ENCODE results near the gene MYBL2.
A peak's percentile ranks its signal among the peaks of the same experiment; 100 is the strongest.
"Not testable (repeated sequence)": the region's sequence is repeated elsewhere in the genome, so short reads cannot be mapped to it uniquely, and the experiment has no call there.

The MYBL2 gene

GRCh38 chr20:43746344-43747137 is 79.6 kb downstream of the MYBL2 start:
- FAIRE-seq (no peak), DNase-seq (ENCODE audit: insufficient read length, low spot score) (no peak)

DNA sequence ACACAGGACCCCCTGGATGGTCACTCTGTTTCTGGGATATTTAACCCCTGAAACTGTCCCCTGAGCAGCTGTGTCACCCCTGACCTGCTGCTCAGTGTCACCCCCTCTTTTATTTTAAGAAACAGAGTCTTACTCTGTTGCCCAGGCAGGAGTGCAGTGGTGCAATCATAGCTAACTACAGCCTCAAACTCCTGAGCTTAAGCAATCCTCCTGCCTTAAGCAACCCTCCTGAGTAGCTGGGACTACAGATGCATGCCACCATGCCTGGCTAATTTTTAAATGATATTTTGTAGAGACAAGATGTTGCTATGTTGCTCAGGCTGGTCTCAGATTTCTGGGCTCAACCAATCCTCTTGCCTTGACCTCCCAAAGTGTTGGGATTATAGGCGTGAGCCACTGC is 81.4 kb downstream of the MYBL2 start:
- DNase-seq (ENCODE audit: insufficient read length, low spot score) (no peak), FAIRE-seq (no peak)

DNA sequence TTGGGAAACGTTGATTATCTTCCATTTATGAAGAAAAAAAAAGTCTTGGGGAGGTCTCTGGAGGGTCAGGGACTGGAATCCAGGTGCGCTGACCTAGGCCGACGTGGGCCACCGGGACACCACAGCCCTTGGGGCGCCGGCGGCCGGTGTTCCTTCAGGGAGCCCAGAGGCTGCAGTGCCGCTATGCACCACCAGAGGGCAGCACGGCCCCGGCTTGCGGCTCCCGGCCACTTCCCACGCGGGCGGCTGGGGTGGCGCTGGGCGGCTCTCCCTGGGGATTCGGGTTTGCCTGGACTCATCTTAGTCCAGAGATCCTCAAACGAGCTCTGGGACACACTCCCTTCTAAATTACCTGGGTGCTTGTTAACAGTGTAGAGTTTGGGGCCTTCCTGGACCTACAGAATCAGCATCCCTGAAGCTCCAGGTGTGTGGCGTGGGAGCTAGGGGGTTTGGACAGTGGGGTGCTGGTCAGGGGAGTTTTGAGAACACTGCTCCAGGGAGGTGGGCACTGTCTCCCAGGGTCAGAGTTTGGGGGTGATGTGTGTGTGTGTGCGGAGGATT is 82.9 kb downstream of the MYBL2 start:
- DNase-seq (ENCODE audit: insufficient read length, low spot score) (peak; percentile 49), FAIRE-seq (no peak)

GRCh38 chr20:43750774-43751166 is 83.9 kb downstream of the MYBL2 start:
- DNase-seq (ENCODE audit: insufficient read length, low spot score) (no peak), FAIRE-seq (no peak)

DNA sequence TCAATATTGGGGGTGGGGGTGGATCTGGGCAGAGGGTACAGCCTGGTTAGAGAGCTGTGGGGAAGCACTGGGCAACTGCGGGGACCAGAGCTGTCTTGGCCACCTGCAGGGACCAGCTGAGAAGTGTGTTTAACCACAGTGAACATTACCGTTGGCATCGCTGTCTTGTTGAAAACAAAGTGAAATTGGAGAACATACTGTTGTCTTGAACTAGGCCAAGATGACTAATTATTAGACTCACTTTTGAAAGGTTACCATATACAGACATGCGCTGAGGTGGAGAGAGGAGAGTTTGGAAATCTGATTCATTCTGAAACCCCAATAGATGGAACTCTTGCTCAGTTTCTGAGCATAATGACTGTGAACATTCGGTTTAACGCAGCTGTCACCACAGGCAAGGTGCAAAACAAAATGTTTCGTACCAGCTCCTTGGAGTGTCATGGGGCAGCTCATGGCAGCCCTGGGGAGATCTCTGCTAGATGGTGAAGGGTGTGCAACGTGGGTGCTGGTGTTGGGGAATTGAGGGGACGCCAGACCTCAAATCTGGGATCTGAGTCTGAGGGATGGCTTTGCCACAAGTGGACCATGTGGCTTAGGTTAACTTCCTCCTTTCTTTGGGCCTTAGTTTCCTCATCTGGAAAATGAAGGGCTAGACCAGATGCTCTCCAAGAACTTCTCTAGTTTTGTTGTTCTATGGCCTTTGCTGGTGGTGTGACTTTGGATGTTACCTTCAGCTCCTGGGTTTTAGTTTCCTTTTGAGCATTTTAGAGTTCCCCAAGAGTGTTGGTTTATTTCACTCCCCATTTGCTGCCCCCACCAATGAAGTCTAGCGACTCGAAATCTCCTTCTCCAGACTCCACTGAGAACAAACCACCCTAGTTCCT is 84.5 kb downstream of the MYBL2 start:
- DNase-seq (ENCODE audit: insufficient read length, low spot score), result peak; percentile 62
- peak; percentile 95 for FAIRE-seq

DNA sequence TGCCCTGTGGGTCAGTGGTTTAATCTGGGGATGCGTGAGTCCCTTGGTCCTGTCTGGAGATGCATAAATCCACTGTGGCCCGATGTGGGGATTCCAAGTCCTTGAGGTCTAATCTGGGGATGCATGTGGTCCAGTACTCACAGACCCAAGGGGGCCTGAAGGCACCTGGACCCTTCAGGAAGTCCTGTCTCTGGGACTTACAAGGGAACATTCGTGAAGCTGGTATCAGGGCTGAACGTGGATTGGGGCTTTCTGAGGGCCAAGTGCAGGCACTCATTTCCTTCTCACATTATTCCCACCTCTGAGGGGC is 85.1 kb downstream of the MYBL2 start:
- DNase-seq (ENCODE audit: insufficient read length, low spot score) (no peak), FAIRE-seq (peak; percentile 77)

DNA sequence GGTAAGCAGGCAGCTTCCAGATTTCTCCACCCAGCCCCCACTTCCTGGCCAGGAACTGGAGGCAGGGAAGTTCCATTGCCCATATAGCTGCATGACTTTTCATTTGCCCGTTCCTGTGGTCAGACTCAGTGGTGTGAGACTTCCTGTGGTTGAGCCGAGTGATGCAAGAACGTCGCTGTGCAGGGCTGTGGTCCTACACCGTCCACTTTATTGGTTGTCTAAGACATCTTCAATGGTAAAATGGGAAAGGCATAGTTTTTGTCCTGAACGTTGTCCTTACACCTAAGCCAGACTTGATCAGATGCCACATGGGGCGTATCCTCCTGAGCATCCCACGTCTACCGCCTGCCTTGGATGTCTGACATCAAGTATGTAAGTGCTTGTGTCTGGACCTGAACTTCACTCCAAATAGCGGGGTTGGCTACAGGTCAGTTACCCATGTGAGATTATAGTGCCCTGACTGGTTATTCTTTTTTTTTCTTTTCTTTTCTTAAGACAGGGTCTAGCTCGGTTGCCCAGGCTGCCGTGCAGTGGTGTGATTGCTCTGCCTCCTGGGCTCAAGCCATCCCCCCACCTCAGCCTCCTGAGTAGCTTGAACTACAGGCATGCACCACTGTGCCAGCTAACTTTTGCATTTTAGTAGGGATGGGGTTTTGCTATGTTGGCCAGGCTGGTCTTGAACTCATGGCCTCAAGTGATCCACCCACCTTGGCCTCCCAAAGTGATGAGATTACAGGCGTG is 85.8 kb downstream of the MYBL2 start:
- FAIRE-seq, result peak; percentile 96

DNA sequence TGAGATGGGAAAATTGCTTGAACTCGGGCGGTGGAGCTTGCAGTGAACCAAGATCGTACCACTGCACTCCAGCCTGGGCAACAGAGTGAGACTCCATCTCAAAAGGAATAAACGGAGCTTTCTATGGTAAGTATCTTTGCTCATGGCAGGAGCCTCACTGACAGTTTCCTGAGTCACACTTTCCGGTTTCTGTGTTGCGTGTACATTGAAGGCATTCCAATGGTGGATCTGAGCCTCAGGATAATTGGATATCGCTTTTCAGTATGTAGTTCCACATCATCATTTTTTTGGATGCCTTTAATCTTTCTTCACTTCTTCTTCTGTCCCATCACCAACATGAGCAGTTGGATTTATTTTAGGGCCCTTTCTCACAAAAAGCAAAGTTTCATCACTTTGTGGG is 88.5 kb downstream of the MYBL2 start:
- FAIRE-seq (no peak), DNase-seq (ENCODE audit: insufficient read length, low spot score) (no peak)

More for the DNA sequence above, 85.8 kb downstream of the MYBL2 start:
- peak; percentile 51 for DNase-seq (ENCODE audit: insufficient read length, low spot score)

DNA sequence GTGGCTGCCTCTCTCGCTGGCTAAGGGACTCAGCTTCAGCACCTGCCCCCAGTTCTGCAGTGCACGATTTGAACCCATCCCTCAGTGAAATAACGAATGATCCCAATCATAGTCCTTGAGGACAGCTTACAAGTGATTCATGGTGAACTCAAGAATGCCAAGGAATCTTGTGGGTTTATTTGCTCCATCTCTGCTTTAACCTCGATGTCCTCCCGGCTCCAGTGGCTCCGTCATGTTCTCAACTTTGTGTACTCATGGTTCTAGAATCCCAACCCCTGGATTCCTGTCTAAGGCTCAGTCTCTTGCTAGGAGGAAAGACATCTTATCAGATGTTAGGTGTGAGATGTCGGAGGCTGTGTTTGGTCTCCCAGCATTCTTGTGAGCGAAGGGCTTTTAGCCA is 88.9 kb downstream of the MYBL2 start:
- FAIRE-seq (no peak), DNase-seq (ENCODE audit: insufficient read length, low spot score) (no peak)

DNA sequence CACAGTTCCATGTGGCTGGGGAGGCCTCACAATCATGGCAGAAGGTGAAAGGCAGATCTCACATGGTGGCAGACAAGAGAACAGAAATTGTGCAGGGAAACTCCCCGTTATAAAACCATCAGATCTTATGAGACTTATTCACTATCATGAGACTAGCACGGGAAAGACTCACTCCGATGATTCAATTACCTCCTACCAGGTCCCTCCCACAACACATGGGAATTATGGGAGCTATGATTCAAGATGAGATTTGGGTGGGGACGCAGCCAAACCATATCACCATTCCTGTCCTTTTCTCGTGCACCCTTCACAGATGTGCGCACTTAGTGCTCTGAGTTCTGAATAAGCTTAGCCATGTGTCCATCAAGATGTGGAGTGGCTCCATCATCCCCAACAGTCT is 91.0 kb downstream of the MYBL2 start:
- FAIRE-seq; DNase-seq (ENCODE audit: insufficient read length, low spot score): not testable (repeated sequence)

DNA sequence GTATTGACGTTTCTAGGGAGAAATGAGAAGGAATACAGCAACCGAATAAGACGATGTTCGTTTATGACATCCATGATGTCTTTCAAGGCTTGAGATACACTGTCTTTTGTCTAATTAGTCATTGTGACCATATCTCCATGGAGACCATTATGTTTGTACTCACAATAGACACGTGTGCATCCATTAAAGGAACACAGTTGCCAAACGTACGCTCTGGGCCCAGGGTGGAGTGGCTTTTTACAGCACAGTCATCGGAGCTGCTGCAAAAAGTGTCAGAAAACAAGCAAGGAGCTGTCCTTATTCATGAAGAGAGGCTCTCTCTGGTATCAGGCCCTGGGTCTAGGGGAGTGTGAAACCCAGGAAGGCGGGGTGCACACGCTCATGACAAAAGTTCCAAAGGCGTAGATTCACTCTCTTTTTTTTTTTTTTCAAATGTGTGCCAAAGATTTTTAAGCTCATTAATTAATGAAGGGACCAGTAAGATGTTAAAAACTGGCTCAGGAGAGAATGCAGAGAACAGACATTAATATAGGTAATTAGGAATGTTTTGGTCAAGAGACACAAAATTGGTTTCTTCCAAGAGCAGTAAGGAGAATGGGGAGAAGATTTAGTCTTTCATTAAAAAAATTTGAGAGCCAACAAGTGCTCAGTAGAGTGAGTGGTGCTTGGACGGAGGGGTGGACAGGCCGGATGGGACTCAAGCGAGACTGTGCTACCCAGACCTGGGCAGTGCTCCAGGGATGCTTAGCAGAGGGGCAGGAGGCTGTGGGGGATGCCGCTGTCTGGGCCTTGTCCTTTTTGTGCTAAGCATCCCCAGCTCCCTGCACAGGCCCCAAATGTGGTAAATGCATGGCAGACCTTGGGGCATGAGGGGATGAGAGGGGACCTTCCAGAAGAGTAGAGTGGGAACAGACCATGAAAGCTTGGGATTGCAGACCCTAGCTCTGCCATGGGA is 94.7 kb downstream of the MYBL2 start:
- DNase-seq (ENCODE audit: insufficient read length, low spot score) (no peak), FAIRE-seq (no peak)

DNA sequence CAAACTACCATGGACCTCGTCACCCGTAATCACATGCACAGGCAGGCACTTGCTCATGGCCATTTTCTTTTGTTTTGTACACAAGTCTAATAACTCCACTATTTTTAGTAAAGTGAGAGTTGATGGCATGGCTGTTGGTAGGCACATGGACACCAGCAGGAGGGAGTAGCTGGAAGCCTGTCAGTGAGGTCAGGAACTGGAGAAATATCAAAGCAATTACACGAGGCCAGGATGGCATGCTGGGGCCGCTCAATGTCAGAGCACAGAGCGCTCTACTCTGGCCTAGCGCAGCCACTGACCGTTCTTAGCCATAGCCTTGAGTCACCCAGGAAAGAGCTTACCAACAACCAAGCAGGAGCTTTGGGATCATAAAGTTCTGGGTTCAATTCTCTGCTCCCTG is 96.0 kb downstream of the MYBL2 start:
- no peak for DNase-seq (ENCODE audit: insufficient read length, low spot score)
- no peak for FAIRE-seq

DNA sequence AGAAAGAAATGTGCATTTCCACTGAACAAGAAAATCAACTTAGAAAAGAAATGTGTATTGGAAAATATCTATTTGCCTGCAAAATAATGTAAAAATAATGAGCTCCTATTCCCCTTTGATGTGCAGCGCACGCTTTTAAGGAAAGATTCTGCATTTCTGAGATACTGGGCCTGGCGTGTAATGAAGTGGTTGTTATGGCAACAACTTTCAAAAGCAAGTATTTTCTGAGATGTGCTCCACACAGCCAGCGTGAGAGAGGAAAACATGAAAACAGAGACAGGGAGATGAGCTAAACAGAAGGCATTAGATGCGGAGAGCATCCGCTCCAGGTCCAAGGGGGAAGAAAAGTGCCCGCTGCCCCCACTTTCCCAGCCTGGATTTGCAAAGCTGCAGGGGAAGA is 99.0 kb downstream of the MYBL2 start:
- FAIRE-seq (no peak), DNase-seq (ENCODE audit: insufficient read length, low spot score) (no peak)
